Left hindlimb (tissue), 1 donor: Measurements from ENCODE around the gene TTLL5.

ENCODE experiments used
- DNase-seq: peaks from one replicate; pipeline ENCODE4 v3.0.0-alpha.2; 2018

The TTLL5 gene

GRCh38 chr14:75999511-76000190 lies 338.6 kb downstream of the TTLL5 start:
- DNase-seq: no peak

GRCh38 chr14:76002383-76002782 lies 341.3 kb downstream of the TTLL5 start:
- DNase-seq: no peak
